Neural cell (in vitro differentiated cells): ENCODE measurements around the gene CCDC158. TPM values are rescaled to one million over a fixed set of nuclear protein-coding genes. Genes with fewer than 3 reads are reported as not detected.

Experiments used
- H2AFZ ChIP-seq: fragments of 200-600, 300-800 bp; sonication (generic), shearing (Covaris generic); 2 replicates; pipeline ENCODE4 v1.6.0; 2014; ENCODE audit warnings: low read depth, mild to moderate bottlenecking, antibody characterized with exemption, low read length, moderate library complexity
- H3F3A ChIP-seq: fragments of 200-600 bp; shearing (Covaris generic); 2 replicates; pipeline ENCODE4 v1.6.1; 2016; ENCODE audit warnings: mild to moderate bottlenecking, moderate library complexity, mixed read lengths, antibody characterized with exemption, low read length; ENCODE audit not compliant: insufficient read depth, poor library complexity, severe bottlenecking
- H3K27ac ChIP-seq: fragments of 200-600, 300-800 bp; sonication (generic), shearing (Covaris generic); 2 replicates; pipeline ENCODE4 v1.5.1; 2014; ENCODE audit warnings: mild to moderate bottlenecking, low read length, moderate library complexity
- H3K27me3 ChIP-seq: fragments of 300-800, 200-600 bp; sonication (generic), shearing (Covaris generic); 2 replicates; pipeline ENCODE4 v1.6.0; 2014; ENCODE audit warnings: mild to moderate bottlenecking, low read depth, low read length, moderate library complexity; ENCODE audit not compliant: insufficient read depth
- H3K36me3 ChIP-seq: fragments of 300-800, 200-600 bp; sonication (generic), shearing (Covaris generic); 2 replicates; pipeline ENCODE4 v1.5.1; 2014; ENCODE audit warnings: mild to moderate bottlenecking, antibody characterized with exemption, low read length, moderate library complexity; ENCODE audit not compliant: insufficient read depth
- H3K4me2 ChIP-seq: fragments of 300-800, 200-600 bp; sonication (generic), shearing (Covaris generic); 2 replicates; pipeline ENCODE4 v1.6.0; 2014; ENCODE audit warnings: mild to moderate bottlenecking, low read length
- H3K4me3 ChIP-seq: fragments of 300-800, 200-600 bp; sonication (generic), shearing (Covaris generic); 2 replicates; pipeline ENCODE4 v1.5.1; 2014; ENCODE audit warnings: mild to moderate bottlenecking, low read length, moderate library complexity
- H3K79me2 ChIP-seq: fragments of 200-600 bp; shearing (Covaris generic); replicated peaks from 2 replicates; pipeline ENCODE4 v1.6.0; 2014; ENCODE audit warnings: mild to moderate bottlenecking, low read length, moderate library complexity; ENCODE audit not compliant: insufficient read depth
- H3K9ac ChIP-seq: fragments of 300-800, 200-600 bp; sonication (generic), shearing (Covaris generic); 2 replicates; pipeline ENCODE4 v1.6.1; 2016; ENCODE audit warnings: mild to moderate bottlenecking, low read length, mixed read lengths
- H3K9me2 ChIP-seq: fragments of 200-600 bp; shearing (Covaris generic); 2 replicates; pipeline ENCODE4 v1.6.1; 2016; ENCODE audit warnings: mild to moderate bottlenecking, low read length, mixed read lengths; ENCODE audit not compliant: insufficient read depth
- H3K9me3 ChIP-seq: fragments of 200-600, 300-800 bp; sonication (generic), shearing (Covaris generic); 2 replicates; pipeline ENCODE4 v1.6.1; 2016; ENCODE audit warnings: mild to moderate bottlenecking, mixed run types, low read length, moderate library complexity, mixed read lengths
- H4K20me1 ChIP-seq: fragments of 200-600 bp; shearing (Covaris generic); 2 replicates; pipeline ENCODE4 v1.6.1; 2016; ENCODE audit warnings: mild to moderate bottlenecking, mixed run types; ENCODE audit not compliant: insufficient read depth
- CTCF ChIP-seq: fragments of 450-650 bp; IDR thresholded peaks from 2 replicates; pipeline ENCODE4 v1.5.1; 2014; ENCODE audit warnings: antibody characterized with exemption, mild to moderate bottlenecking, moderate library complexity; ENCODE audit not compliant: poor library complexity, severe bottlenecking
- EP300 ChIP-seq: fragments of 450-650 bp; conservative IDR thresholded peaks from 2 replicates; pipeline ENCODE4 v1.6.1; 2014; ENCODE audit warnings: antibody characterized with exemption, mild to moderate bottlenecking, moderate library complexity; ENCODE audit not compliant: poor library complexity, severe bottlenecking
- EZH2 ChIP-seq: fragments of 200-600, 300-800 bp; shearing (Covaris generic), sonication (generic); IDR thresholded peaks from 2 replicates; pipeline ENCODE4 v1.6.1; 2014; ENCODE audit warnings: antibody characterized with exemption, low read length, borderline replicate concordance, mild to moderate bottlenecking; ENCODE audit not compliant: insufficient read depth, poor library complexity, severe bottlenecking
- MXI1 ChIP-seq: fragments of 450-650 bp; conservative IDR thresholded peaks from 2 replicates; pipeline ENCODE4 v1.6.1; 2014; ENCODE audit warnings: antibody characterized with exemption, mild to moderate bottlenecking; ENCODE audit not compliant: poor library complexity, severe bottlenecking
- POLR2AphosphoS5 ChIP-seq: IDR thresholded peaks from 2 replicates; pipeline ENCODE4 v1.6.1; 2012
- RAD21 ChIP-seq: fragments of 450-650 bp; conservative IDR thresholded peaks from 2 replicates; pipeline ENCODE4 v1.6.1; 2014; ENCODE audit warnings: antibody characterized with exemption, mild to moderate bottlenecking, moderate library complexity
- REST ChIP-seq: IDR thresholded peaks from 2 replicates; pipeline ENCODE4 v1.6.1; 2012; ENCODE audit warnings: borderline replicate concordance
- SMC3 ChIP-seq: fragments of 450-650 bp; conservative IDR thresholded peaks from 2 replicates; pipeline ENCODE4 v1.6.1; 2014; ENCODE audit warnings: antibody characterized with exemption, mild to moderate bottlenecking, moderate library complexity; ENCODE audit not compliant: poor library complexity
- TAF1 ChIP-seq: IDR thresholded peaks from 2 replicates; pipeline ENCODE4 v1.6.1; 2012; ENCODE audit warnings: low read depth
- polyA plus RNA-seq: library from polyadenylated mRNA; depleted of rRNA; stranded (reverse); fragments of >200 nt; gene quantifications from 2 replicates; pipeline ENCODE4 v1.2.3, GENCODE V29; 2014

The CCDC158 gene
- polyA plus RNA-seq, 1 donor from 2014 or later, result not detected

DNA sequence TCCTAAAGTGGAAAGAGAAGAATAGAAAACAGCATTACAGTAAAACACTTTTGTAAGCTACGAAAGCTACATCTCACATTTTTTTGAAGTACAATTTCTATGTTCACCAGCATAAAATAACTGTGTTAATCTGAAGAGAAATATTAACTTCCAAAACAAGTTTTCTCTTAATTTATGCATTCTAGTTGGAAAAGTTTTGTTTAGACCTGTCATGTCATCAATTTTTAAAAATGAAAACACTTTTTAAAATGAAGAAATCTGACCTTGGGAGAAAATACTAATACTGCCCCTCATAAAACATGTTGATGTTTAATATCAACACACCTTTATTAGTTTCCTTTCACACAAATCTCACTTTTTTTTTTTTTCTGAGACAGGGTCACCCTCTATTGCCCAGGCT is 45.2 kb downstream of the CCDC158 start:
- no peak overlapping the region for H3K27ac ChIP-seq
- H3F3A ChIP-seq, result no peaks in the 10 kb centered on the region
- no peaks in the 10 kb centered on the region for H3K27me3 ChIP-seq
- no peaks in the 10 kb centered on the region for H3K9me3 ChIP-seq
- no peaks in the 10 kb centered on the region for H3K79me2 ChIP-seq
- no peak overlapping the region for H3K4me2 ChIP-seq
- TF ChIP-seq TAF1 (no peak), EZH2 (no peak), POLR2AphosphoS5 (no peak), REST (no peak), SMC3 (no peak), MXI1 (no peak), RAD21 (no peak), CTCF (no peak), EP300 (no peak)
- no peak overlapping the region for H2AFZ ChIP-seq
- no peak overlapping the region for H3K4me3 ChIP-seq
- no peaks in the 10 kb centered on the region for H3K9me2 ChIP-seq
- H3K36me3 ChIP-seq, result no peaks in the 10 kb centered on the region
- H4K20me1 ChIP-seq, result no peaks in the 10 kb centered on the region
- no peak overlapping the region for H3K9ac ChIP-seq

GRCh38 chr4:76374798-76375197 is 46.1 kb downstream of the CCDC158 start:
- no peaks in the 10 kb centered on the region for H3K79me2 ChIP-seq
- no peaks in the 10 kb centered on the region for H3K27me3 ChIP-seq
- no peak for TF ChIP-seq CTCF
- no peaks in the 10 kb centered on the region for H3K9me3 ChIP-seq
- H2AFZ ChIP-seq, result no peak overlapping the region
- H3K9me2 ChIP-seq, result no peaks in the 10 kb centered on the region
- H3K9ac ChIP-seq, result no peak overlapping the region
- no peaks in the 10 kb centered on the region for H4K20me1 ChIP-seq
- H3K27ac ChIP-seq, result no peak overlapping the region
- no peaks in the 10 kb centered on the region for H3K36me3 ChIP-seq
- no peak overlapping the region for H3K4me3 ChIP-seq
- H3F3A ChIP-seq, result no peaks in the 10 kb centered on the region
- H3K4me2 ChIP-seq, result no peak overlapping the region
